ENCODE results near the gene UQCRQ. TPM values are rescaled to one million over a fixed set of nuclear protein-coding genes. Genes with fewer than 3 reads are reported as not detected.
A peak's percentile ranks its signal among the peaks of the same experiment; 100 is the strongest.

The UQCRQ gene
- total and polyA plus RNA-seq, 2 of the 13 experiments (the other 11 are each of a cell fraction or from before 2014, with no cell fraction given), result 257 to 575 TPM

DNA sequence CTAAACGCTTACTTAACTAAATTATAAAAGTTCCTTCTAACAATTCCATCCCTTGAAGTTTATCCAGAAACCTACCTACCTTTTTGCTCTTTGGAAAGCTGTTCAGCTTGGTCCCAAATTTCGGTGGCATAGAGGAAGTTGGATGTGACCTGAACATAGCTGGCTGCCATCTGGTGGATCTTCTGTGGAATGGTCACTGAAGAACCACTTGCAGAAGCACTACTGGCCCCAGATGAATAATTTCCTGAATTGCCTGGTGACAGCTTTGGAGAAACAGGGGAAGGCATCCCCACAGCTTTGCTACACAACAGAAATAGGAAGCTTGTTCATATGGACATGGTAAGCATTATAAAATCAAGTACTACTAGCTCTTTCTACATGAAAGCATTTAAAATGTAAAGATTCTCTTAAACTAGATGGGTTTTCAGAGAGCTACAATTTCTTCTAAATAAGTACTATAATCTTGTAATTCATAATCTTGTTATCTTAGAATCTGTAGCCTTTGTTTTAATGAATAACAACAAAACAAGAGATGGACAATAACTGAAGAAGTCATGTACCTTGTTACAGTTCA, 16.9 kb downstream of the UQCRQ start (continued):
- TF ChIP-seq, protein P1, sequence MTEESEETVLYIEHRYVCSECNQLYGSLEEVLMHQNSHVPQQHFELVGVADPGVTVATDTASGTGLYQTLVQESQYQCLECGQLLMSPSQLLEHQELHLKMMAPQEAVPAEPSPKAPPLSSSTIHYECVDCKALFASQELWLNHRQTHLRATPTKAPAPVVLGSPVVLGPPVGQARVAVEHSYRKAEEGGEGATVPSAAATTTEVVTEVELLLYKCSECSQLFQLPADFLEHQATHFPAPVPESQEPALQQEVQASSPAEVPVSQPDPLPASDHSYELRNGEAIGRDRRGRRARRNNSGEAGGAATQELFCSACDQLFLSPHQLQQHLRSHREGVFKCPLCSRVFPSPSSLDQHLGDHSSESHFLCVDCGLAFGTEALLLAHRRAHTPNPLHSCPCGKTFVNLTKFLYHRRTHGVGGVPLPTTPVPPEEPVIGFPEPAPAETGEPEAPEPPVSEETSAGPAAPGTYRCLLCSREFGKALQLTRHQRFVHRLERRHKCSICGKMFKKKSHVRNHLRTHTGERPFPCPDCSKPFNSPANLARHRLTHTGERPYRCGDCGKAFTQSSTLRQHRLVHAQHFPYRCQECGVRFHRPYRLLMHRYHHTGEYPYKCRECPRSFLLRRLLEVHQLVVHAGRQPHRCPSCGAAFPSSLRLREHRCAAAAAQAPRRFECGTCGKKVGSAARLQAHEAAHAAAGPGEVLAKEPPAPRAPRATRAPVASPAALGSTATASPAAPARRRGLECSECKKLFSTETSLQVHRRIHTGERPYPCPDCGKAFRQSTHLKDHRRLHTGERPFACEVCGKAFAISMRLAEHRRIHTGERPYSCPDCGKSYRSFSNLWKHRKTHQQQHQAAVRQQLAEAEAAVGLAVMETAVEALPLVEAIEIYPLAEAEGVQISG (CRISPR knock-in tag; IDR thresholded peaks at IDR 0.05), result 0 out of 2 replicates have a peak, but pooled peaks have one; percentile 29
- TF ChIP-seq GATAD1 (CRISPR knock-in tag; IDR thresholded peaks at IDR 0.05) (0 out of 2 replicates have a peak, but pooled peaks have one; percentile 26), NFKB2 (CRISPR knock-in tag; IDR thresholded peaks at IDR 0.05; ENCODE audit: borderline replicate concordance) (no peak), ZNF777 (CRISPR knock-in tag; IDR thresholded peaks at IDR 0.05) (0 out of 2 replicates have a peak, but pooled peaks have one; percentile 34), GABPB1 (CRISPR knock-in tag; IDR thresholded peaks at IDR 0.05) (peak; percentile 27; the same call in 1 of the 2 replicates), NR3C1 (CRISPR knock-in tag; IDR thresholded peaks at IDR 0.05) (no peak), SNAPC2 (CRISPR knock-in tag; IDR thresholded peaks at IDR 0.05) (no peak), KDM3A (CRISPR knock-in tag; IDR thresholded peaks at IDR 0.05; ENCODE audit: low read depth) (0 out of 2 replicates have a peak, but pooled peaks have one; percentile 40), FOXA3 (CRISPR knock-in tag; IDR thresholded peaks at IDR 0.05) (no peak), CREB1 (IDR thresholded peaks at IDR 0.05) (no peak), CREB1 (CRISPR knock-in tag; IDR thresholded peaks at IDR 0.05) (0 out of 2 replicates have a peak, but pooled peaks have one; percentile 22), ATM (IDR thresholded peaks at IDR 0.05; ENCODE audit: borderline replicate concordance) (no peak), TEAD3 (CRISPR knock-in tag; optimal IDR thresholded peaks at IDR 0.05; ENCODE audit: borderline replicate concordance) (peak; percentile 56), YEATS4 (CRISPR knock-in tag; IDR thresholded peaks at IDR 0.05; ENCODE audit: borderline replicate concordance) (peak; percentile 27; the same call in 1 of the 2 replicates), ERF (CRISPR knock-in tag; IDR thresholded peaks at IDR 0.05) (0 out of 2 replicates have a peak, but pooled peaks have one; percentile 26), ZNF263 (CRISPR knock-in tag; IDR thresholded peaks at IDR 0.05) (no peak), GABPA (IDR thresholded peaks at IDR 0.05; ENCODE audit: low read depth, low read length) (no peak), GABPA (CRISPR knock-in tag; IDR thresholded peaks at IDR 0.05; ENCODE audit: low read depth) (0 out of 2 replicates have a peak, but pooled peaks have one; percentile 19), ZFY (CRISPR knock-in tag; IDR thresholded peaks at IDR 0.05) (peak; percentile 33; the same call in 1 of the 2 replicates)
- TF ChIP-seq, protein P2, sequence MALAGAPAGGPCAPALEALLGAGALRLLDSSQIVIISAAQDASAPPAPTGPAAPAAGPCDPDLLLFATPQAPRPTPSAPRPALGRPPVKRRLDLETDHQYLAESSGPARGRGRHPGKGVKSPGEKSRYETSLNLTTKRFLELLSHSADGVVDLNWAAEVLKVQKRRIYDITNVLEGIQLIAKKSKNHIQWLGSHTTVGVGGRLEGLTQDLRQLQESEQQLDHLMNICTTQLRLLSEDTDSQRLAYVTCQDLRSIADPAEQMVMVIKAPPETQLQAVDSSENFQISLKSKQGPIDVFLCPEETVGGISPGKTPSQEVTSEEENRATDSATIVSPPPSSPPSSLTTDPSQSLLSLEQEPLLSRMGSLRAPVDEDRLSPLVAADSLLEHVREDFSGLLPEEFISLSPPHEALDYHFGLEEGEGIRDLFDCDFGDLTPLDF (CRISPR knock-in tag; IDR thresholded peaks at IDR 0.05), result 0 out of 2 replicates have a peak, but pooled peaks have one; percentile 34
- TF ChIP-seq, protein P3, sequence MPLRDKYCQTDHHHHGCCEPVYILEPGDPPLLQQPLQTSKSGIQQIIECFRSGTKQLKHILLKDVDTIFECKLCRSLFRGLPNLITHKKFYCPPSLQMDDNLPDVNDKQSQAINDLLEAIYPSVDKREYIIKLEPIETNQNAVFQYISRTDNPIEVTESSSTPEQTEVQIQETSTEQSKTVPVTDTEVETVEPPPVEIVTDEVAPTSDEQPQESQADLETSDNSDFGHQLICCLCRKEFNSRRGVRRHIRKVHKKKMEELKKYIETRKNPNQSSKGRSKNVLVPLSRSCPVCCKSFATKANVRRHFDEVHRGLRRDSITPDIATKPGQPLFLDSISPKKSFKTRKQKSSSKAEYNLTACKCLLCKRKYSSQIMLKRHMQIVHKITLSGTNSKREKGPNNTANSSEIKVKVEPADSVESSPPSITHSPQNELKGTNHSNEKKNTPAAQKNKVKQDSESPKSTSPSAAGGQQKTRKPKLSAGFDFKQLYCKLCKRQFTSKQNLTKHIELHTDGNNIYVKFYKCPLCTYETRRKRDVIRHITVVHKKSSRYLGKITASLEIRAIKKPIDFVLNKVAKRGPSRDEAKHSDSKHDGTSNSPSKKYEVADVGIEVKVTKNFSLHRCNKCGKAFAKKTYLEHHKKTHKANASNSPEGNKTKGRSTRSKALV (CRISPR knock-in tag; IDR thresholded peaks at IDR 0.05), result peak; percentile 40; the same call in 1 of the 2 replicates
- TF ChIP-seq, protein P4, sequence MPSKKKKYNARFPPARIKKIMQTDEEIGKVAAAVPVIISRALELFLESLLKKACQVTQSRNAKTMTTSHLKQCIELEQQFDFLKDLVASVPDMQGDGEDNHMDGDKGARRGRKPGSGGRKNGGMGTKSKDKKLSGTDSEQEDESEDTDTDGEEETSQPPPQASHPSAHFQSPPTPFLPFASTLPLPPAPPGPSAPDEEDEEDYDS (CRISPR knock-in tag; IDR thresholded peaks at IDR 0.05), result peak; percentile 25; the same call in 1 of the 2 replicates
- TF ChIP-seq, protein P5, sequence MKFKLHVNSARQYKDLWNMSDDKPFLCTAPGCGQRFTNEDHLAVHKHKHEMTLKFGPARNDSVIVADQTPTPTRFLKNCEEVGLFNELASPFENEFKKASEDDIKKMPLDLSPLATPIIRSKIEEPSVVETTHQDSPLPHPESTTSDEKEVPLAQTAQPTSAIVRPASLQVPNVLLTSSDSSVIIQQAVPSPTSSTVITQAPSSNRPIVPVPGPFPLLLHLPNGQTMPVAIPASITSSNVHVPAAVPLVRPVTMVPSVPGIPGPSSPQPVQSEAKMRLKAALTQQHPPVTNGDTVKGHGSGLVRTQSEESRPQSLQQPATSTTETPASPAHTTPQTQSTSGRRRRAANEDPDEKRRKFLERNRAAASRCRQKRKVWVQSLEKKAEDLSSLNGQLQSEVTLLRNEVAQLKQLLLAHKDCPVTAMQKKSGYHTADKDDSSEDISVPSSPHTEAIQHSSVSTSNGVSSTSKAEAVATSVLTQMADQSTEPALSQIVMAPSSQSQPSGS (CRISPR knock-in tag; IDR thresholded peaks at IDR 0.05), result no peak
- TF ChIP-seq, protein P6, sequence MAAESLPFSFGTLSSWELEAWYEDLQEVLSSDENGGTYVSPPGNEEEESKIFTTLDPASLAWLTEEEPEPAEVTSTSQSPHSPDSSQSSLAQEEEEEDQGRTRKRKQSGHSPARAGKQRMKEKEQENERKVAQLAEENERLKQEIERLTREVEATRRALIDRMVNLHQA (CRISPR knock-in tag; IDR thresholded peaks at IDR 0.05), result no peak
